ENCODE measurements around the gene RDH5.

Gene RDH5

DNA sequence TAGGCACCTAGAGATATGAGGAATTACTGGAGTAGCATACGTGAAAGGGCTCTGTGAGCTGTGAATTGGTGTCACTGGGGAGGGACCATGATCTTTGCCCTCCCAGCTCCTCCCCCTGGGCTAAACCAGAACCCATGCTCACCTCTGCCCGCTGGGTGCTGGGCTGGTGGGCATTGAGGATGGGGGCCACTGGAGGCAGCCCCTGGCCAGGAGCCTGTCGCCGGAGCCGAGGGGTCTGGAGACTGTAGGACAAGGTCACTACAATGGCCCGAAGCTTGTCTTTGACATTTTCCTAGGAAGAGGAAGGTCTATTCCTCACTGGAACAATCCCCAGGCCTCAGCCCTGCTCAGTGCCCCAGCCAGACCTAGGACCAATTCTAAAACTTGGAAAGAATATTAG is 24.1 kb upstream of the RDH5 start:
- DNase-seq, result no peak

DNA sequence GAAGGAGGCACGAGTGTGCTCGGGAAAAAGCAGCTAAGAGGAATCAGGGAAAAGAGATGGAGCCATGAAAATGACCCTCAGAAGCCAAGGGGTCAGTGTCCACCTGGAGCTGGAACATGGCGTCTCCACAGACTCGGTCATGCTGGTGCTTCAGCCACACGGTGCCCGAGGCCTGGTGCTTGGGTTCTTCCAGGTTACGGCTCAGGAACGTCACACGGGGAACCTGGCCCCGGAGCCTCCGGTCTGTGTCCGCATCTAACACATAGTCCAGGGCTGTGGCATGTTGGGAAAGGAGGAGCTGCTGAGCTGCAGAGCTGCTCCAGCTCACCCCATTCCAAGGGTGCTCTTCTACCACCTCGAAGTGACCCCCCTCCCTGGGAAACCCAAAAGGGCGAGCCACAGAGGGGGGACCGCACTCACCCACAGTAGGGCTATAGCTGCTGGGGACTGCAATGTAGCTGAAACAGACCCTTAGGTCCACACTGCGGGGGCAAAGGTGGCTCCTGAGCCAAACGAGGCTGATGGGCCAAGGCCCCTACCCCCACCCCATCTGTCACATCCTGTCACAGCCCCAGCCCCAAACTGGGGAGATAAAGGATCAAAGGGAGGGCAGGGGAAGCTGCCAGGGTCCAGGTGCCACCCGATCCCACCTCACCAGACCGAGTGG is 23.3 kb upstream of the RDH5 start:
- DNase-seq, result no peak

DNA sequence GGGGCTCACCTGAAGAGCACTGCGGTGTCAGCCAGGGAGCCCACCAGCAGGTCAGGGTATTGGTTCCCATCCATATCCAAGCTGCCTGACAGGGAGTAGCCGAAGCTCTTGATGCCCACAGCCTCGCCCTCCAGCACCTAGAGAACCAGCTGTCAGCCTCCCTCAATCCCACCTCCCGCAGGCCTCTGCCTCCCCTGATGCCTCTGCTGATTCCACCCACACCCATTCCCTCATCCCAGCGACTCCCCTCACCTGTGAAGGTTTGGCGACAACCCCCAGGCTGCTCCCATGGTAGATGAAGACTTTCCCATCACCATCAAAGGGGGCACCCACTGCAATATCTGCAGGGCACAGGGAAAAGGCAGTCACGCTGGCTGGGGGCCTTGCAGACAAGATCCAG is 22.5 kb upstream of the RDH5 start:
- no peak for DNase-seq

DNA sequence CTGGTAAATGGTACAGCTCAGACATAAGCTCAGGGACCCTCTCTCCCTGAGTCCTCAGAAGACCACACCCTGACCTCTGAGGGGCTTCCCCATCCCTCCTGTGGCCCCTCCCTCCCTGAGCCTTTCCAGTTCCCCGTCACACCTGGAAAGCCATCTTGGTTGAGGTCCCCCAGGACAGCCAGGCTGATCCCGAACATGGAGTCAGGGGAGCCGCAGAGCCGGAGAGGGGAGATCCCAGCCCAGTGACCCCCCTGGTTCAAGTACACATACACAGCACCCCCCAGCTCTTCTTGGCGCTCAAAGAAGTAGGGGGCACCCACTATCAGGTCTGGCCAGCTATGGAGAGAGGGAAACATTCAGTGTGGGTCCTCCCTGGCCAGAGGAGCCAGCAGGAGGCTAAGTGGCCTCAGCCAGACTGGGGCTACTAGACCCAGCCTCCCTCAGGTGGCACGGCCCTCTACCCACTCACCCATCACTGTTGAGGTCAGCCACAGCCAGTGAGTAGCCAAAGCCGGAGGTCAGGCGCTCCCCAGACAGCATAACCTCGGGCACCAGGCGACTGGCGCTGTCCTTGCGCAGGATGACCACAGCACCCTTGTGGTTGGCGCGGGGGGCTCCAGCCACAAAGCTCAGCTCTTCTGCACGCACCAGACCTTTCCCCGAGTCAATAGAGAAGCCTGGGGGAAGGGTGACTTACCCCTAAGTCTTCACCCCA is 21.8 kb upstream of the RDH5 start:
- DNase-seq, result no peak

DNA sequence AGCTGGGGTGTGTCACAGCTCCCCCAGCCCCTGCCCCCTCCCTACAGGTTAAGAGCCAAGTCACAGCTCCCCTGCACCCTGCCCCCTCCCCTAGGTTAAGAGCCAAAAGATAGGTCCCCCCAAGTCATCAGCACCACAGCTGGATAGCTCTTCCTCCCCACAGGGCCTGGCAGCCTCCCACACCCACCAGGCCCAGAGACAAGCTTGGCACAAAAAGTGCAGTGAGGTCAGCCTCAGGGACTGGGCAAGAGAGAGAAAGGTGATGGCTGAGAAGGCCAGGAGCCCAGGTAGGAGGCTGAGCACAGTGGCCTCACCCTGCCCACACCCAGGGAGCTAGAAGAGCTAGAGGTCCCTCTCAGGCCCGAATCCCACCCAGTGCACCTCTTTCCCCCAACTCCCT is 21.2 kb upstream of the RDH5 start:
- DNase-seq, result no peak

DNA sequence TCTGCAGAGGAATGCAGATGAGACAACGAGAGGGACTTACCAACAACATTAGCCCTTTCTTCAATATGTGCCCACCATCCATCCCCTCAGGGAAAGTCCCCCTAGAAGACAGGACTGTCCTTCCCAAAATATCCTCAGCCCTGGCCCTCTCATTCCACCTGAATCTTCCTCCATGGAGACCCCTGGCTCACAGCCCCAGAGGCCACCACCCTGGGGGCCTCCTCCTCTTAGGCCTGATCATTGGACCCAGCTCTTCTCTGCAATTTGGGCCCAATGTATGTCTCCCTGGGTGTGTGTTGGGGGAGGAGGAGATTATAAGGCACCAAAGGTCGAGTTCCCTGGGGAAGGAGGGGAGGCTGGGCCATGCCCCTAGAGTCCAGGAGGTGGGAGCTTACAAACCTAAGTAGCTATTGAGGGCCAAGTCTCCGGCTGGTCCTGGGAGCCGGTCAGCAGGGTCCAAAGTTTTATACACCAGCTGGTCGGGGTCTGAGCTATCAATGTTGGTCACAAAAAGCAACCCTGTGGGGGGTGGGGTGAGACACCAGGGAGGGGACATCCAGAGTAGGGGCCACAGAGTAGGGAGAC is 20.6 kb upstream of the RDH5 start:
- no peak for DNase-seq

DNA sequence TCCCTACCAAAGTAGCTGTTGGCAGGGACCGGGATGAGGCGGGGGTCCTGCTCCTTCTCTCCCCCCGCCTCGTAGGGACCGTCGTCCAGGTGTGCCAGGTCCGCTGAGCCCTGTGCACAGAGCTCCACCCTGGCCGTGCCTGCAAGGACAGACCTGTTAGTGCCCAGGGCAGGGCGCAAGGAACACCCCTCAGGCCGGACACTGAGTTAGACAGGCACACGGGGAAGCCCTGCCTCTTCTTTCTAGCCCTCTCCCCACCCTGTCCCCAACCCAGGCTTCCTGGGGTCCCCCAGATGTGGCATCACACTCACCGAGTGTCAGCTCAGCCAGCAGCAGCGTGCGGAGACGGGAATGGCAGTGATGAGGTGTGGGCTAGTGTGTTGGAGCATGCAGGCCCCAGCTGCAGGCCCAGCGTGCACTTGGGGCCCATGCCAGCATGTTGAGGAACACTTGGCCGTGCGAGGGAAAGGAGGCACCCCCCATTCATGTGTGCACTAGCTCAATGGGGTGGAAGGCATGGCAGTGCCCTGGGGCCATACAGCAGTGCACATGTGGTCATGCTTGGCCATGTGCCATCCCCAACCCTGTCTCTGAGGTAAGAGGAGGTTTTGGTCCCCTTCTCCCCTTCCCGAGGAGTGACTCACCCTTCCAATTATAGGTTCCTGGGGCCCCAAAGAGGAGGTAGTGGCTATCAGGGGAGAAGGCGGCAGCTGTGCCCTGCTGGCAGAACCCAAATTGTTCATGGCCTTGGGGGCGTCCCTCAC is 19.8 kb upstream of the RDH5 start:
- DNase-seq, result no peak

DNA sequence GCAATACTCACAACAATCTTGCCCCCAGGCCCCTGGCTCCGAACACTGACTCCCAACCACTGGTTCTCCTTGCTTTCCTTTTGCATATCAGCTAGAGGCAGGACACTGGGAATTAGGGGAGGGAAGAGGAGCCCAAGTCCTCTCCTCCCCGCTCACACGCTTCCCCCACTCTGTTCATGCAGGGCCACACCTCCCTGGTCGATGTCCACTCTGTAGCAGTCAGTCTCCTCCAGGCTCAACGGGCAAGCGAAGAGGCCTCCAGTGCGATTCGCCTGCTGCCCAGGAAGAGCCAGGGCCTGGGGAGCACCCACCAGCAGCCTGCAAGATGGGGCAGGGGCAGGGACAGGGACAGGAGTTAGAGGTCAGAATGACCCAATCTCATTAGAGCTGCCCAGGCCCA is 17.3 kb upstream of the RDH5 start:
- no peak for DNase-seq

DNA sequence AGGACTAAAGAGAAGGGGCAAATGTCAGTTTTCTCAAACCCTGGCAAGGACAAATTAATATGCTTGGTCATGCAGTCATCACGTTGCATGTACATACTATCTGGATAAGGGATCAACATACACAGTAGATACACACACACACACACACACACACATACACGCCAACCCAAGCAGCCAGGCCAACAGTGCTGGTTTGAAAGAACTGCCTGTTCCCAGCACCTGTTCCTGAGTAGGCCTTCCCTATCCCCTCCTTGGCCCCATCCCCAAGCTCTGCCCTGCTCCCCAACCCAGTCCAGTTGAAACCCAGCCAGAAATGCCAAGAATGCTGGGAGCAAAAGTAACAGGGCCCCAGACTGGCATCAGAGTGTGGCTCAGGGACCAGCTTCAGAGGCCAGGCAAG is 16.9 kb upstream of the RDH5 start:
- DNase-seq, result no peak

DNA sequence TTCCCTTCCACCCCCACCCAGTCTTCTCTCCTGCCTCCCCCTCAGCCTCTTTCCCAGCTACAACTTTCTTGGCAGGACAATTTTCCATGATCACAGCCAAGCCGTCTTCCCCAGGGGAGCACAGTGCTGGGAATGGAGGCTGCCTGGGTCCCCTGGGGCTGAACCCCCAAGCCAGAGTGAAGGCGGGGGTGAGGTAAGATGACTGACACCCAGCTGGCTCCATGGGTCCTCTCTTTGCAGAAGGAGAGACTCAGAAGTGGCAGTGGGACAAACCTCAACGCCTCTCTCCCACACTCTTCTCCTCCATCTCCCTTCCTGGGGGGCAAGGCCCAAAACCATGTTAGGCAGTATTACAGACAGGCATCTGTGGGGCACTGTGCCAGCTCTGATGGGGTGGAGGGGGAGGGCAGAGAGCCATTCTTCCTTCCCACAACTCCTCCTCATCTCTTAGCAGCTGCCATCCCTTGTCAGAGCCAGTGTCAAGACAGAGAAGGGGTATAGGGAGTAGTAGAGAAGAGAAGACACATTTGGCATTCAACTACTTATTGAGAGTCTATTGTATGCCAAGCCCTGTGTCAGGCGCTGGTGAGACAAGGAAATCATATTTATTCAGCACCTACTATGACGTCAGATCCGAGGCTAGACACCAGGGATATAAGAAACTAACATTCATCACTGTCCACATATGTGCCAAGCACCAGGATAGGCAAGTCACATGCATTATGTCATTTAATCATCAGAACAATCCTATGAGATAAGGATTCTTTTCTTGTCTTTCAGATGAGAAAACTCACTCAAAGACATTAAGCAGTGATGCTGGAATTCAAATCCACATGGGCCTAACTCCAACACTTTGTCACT is 16.1 kb upstream of the RDH5 start:
- no peak for DNase-seq

DNA sequence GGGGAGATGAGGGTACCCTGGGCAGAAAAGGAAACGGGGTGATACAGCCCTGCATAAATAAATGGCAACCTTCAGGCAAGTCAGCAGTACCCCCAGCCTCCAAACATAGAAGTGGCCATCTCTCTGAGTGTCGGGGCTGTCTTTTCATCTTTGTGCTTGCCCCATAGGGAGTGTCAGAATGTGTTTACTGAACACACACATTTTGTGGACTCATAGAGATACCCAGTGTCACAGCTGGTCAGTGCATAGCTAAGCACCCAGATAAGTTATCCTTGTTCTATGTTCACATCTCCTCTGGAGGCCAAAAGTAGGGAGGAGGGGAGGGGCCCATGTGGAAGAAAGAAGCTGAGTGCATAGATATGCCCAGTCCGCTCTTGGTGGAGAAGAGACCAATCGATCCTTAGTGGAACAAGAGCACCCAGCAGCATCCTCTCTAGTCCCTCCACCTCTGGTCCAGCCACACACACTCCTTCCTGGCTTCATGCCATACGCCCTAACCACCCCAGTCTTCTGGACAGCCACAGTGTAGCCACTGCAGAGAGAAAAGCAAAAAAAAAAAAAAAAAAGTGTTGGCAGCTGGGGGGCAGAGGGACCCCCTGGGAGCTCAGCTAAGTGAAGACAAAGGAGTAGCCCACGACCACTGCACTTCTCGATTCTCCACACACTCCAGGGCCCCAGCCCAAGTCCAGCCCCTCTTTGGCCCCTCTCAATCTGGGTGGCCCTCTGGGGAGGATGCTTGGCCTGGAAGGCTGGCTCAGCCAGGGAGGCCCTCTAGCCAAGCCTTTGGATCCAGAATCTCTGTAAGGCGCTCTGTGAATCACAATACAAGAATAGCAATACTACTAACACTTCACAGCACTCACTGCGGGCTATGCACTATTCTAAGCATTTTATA is 15.1 kb upstream of the RDH5 start:
- DNase-seq, result no peak

DNA sequence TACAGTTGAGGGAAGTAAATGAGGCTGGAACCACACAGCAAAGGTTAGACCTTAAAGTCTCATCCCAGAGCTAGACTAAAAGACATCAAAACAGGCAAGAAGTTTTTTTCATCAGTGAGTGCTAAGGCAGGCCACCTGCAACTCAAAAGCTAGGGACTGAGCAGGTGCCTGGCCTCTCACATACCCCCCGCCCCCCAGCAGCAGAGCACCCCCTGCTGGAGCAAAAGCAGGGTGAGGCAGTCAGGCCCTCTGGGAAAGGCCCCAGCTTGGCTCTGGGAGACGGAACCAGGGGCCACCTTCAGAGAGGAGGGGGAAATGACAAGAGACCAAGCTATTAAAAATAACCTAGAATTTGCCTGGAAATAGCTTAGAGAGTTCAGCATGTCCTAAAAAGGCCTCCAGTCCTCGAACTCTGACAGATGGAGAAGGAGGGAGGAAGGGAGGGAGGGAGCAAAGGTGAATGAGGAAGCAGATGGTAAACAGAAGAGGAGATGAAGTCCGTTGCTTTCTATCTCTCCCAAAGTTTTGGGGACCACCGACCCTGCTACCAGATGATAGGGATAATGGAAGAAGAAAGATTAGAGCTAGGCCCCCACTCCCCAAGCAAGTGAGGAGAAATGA is 14.3 kb upstream of the RDH5 start:
- DNase-seq, result no peak

DNA sequence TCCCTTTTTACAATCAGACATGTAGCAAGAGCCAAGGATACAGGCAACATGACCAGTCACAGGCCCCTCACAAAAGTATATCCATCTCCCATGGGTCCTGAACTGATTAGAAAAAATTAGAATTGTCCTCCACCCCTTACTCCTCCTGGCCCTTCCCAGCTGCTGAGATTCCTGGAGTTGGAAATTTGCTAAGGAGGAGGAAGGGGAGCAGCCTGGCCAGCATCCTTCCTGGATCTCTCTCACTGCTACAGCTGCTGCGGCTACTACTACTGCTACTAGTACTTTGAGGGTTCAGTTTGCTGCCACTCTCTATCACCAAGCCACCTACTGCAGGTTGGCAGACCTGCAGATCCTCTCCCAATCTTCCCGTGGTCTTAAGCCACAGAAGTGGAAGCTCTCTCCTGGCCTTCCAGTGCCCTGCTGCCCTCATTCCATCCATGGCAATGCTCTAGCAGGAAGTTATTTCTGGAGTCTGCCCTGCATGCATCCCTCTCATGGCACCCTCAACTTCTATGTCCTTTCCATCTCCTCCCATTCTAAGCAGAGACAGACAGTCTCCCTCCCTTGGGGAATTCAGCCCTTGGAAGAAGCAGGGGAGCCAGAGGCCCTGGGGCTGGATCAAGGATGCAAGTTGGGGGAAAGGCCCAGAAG is 13.5 kb upstream of the RDH5 start:
- no peak for DNase-seq

DNA sequence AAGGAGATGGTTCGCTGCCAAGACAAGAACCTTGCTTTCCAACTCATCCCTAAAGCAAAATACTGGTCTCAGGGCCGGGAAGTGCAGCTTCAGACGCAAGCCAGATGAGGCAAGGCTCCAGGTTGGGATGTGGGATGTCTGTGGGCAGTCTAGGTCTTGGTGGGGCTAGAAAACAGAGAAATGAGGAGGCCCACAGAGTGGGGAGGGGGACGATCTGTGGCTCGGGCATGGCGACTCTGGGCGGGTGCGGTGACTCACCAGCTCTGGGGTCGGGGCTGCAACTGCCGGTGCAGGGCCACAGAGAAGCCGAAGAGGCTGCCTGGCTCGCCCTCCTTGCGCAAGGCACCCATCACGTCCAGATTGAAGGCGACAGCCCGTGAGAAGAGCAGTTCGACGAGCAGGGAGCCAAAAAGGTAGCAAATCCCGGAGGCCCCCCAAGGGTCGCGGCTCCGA is 12.9 kb upstream of the RDH5 start:
- no peak for DNase-seq

DNA sequence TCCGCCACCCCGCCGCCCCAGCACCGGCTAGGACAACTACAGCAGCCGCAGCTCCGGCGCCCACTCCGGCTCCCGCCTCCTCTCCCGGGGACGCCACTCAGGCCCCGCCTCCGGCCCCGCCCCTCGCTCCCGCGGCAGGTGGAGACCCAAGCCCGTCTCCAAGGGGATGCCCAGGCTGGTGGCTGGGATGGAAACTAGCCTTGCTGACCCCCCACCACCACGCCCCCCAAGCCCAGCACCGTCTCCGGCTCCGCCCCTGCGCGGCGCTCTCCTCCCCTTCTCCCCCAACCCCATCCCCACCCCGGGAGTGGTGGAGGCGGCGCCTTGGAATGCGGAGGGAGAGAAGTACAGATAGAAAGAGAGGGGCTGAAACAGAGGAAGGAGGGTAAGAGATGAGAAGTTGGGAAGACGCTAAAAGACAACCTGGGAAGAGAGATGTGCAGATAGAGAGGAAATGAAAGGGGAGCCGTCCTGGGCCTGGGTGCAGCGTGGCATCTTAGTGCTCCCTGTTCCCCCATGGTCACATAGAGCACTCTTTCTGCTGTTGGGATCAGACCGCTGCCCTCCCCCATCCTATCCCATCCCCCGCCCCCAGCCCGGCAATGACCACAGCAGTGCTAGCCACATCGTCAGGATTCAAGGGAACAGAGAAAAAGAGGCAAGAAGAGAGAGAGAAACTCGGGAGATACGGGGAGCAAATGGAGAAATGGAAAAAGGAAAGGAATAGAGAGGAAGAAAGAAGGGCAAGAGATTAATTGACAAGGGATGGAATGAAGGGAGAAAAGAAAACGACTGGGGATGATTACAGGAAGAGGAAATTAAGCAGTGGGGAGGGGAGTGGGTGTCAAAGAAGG is 12.1 kb upstream of the RDH5 start, which contains the start of gene ITGA7:
Gene ITGA7 (minus strand): TSS at position 64 of the 854 bp plus-strand sequence. CDS start 222 bp downstream, outside the sequence.
- no peak for DNase-seq

DNA sequence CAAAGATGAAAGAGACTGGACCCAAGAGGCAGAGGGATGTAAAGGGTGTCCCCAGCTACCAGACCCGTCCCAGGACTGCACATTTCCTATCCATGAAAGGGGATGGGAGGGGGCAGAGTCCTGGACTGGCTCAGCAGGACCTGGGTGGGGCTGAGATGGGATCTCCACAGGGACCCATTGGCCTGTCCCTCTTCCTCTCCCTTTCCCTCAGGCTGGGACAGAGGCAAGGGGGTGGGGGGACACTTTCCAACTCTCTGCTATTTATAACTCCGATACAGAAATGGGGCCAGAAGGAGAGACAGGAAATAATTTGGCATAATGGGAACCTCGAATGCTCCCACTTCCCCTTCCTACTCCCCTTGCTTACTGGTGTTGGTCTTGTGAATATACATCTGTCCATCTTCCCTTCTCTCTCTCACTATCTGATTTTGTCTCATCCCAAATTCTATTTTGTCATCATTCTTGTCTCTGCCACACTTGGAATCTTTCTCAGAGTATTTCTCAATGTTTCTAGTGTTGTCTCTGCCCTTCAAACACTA is 11.4 kb upstream of the RDH5 start:
- DNase-seq, result peak; percentile 19 to 26

DNA sequence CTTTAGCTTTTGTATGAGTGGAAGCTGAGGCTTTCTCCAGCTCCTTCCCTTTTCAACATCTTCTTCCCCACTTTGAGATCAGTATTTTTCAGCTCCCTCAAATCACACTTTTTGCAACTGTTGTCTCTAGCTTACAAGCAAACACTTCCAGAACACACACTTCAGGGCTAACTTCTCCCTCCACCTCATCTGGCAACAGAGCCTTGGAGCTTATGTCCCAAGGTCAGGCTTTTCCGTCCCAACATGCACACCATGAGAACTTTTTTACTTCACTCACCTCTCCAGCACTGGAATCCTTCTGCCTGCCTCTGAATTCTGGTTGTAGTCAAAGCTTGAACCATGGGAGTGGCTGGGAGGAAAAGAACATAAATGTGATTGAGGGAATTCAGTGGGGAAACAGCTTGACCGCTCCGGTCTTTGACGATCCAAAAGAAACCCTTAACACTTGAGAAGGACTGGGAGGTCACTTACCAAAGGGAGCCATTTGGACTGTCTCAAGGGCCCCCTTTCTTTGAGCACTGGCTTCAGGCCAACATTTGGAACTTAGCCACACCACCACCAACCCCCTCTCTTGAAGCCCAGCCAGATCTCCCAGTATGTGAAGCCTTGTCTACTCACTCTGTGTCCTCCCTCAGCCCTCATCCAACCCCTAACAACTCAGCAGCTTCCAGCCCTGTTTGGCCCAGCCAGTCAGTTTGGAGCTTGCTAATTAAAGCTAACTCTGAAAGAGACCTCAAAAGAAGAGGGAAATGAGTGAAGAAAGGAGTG is 8.2 kb upstream of the RDH5 start:
- no peak for DNase-seq

Data from inflammatory macrophage (primary cell).